Gastrocnemius medialis (tissue), 4 donors: ENCODE data around the gene SLC66A1.

Experiments used
- POLR2A ChIP-seq, 2 donors: fragments of 450-650 bp; IDR thresholded peaks; one replicate each; pipeline ENCODE4 v1.6.1; 2017; ENCODE audit warnings: antibody characterized with exemption in 2 of 2, mild to moderate bottlenecking in 2 of 2, moderate library complexity in 2 of 2
- TF ChIP-seq, protein P1 (sequence below), 5 experiments: fragments of 450-650 bp in 3 of 5; fragments of 200-600 bp in 2 of 5; sonication (generic) in 2 of 5; IDR thresholded peaks in 4 of 5; conservative IDR thresholded peaks in 1 of 5; 1 replicate in 4 of 5; 2 replicates in 1 of 5; pipeline ENCODE4 v1.5.1; 2016 to 2019; ENCODE audit warnings: antibody characterized with exemption in 5 of 5, mild to moderate bottlenecking in 3 of 5, moderate library complexity in 3 of 5

DNA sequence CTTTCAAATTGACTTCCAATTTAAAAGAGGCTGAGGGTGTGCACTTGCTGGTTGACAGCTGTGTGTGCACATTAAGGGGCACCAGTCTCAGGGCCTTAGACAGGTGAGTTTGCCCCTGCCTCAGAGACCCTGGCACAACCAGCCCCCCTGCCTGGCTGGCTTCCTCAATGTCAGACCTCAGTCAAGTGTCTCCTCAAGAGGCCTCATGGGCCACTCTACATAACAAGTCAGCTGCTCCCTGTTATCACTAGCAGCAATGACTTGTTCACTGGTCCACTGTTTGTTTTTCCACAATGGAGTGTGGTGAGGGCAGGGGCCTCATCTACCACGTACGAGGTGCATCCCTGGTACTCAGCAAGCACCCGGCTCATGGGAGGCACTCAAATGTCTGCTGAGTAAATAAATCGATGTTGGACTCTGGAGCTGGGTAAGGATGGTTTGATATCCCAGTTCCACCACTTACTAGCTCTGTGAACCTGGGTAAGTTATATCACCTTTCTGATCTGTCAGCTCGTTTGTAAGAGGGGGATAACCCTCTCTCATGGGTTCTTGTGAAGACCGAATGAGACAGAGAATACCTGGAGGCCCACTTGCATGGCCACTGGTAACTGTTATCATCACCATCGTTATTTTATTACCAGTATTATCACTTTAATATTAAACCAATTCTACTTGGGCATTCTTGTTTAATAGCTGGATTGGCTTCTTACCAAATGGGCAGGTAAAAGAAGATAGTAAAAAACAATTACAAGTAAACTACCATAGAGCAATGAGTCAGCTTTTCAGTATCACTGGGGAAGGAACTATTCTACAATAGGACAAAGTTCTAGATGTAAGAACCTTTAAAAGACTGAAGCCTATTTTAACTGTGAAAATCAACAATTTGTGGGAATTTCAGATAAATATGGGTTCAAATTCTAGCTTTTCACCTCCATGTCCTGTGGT is 64.6 kb downstream of the SLC66A1 start:
- TF ChIP-seq, protein P1, sequence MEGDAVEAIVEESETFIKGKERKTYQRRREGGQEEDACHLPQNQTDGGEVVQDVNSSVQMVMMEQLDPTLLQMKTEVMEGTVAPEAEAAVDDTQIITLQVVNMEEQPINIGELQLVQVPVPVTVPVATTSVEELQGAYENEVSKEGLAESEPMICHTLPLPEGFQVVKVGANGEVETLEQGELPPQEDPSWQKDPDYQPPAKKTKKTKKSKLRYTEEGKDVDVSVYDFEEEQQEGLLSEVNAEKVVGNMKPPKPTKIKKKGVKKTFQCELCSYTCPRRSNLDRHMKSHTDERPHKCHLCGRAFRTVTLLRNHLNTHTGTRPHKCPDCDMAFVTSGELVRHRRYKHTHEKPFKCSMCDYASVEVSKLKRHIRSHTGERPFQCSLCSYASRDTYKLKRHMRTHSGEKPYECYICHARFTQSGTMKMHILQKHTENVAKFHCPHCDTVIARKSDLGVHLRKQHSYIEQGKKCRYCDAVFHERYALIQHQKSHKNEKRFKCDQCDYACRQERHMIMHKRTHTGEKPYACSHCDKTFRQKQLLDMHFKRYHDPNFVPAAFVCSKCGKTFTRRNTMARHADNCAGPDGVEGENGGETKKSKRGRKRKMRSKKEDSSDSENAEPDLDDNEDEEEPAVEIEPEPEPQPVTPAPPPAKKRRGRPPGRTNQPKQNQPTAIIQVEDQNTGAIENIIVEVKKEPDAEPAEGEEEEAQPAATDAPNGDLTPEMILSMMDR (IDR thresholded peaks at IDR 0.05 in 4 of 5, conservative IDR thresholded peaks at IDR 0.05 in 1 of 5) = no peak
- no peak for TF ChIP-seq POLR2A (IDR thresholded peaks at IDR 0.05)
